ENCODE results near the gene PCDHGA1. TPM values are rescaled to one million over a fixed set of nuclear protein-coding genes. Genes with fewer than 3 reads are reported as not detected.
"Not testable (repeated sequence)": the region's sequence is repeated elsewhere in the genome, so short reads cannot be mapped to it uniquely, and the experiment has no call there.

Gene PCDHGA1
- total RNA-seq, 1 donor from 2014 or later = under 0.01 TPM

- no peaks in the 10 kb centered on the region for H3K36me3 ChIP-seq (ENCODE audit: control insufficient read depth, insufficient read depth, low read length)
- DNase-seq (ENCODE audit: low read depth) (peak; percentile 7), FAIRE-seq (no peak)
- no peak for TF ChIP-seq CTCF (IDR thresholded peaks at IDR 0.05; ENCODE audit: insufficient read depth, low read length, severe bottlenecking)
- peak overlapping the region; percentile 20 for H3K4me3 ChIP-seq (ENCODE audit: low read depth, low read length)
- peaks cover 2% of the 10 kb centered on the region for H3K27me3 ChIP-seq (ENCODE audit: control insufficient read depth, insufficient read depth, low read length)
These were observed 101.0 kb downstream of the PCDHGA1 start for GRCh38 chr5:141431286-141431685.

GRCh38 chr5:141432308-141432707 lies 102.0 kb downstream of the PCDHGA1 start:
- not testable (repeated sequence) for DNase-seq (ENCODE audit: low read depth); H3K4me3 ChIP-seq (ENCODE audit: low read depth, low read length)

GRCh38 chr5:141432726-141433125 lies 102.4 kb downstream of the PCDHGA1 start:
- H3K27me3 ChIP-seq (ENCODE audit: control insufficient read depth, insufficient read depth, low read length); H3K36me3 ChIP-seq (ENCODE audit: control insufficient read depth, insufficient read depth, low read length); FAIRE-seq; DNase-seq (ENCODE audit: low read depth); H3K4me3 ChIP-seq (ENCODE audit: low read depth, low read length): not testable (repeated sequence)

More at GRCh38 chr5:141432308-141432707, 102.0 kb downstream of the PCDHGA1 start:
- not testable (repeated sequence) for FAIRE-seq; H3K27me3 ChIP-seq (ENCODE audit: control insufficient read depth, insufficient read depth, low read length); H3K36me3 ChIP-seq (ENCODE audit: control insufficient read depth, insufficient read depth, low read length)

GRCh38 chr5:141434006-141434405 lies 103.7 kb downstream of the PCDHGA1 start:
- DNase-seq (ENCODE audit: low read depth) (no peak), FAIRE-seq (no peak)
- Histone ChIP-seq H3K4me3 (ENCODE audit: low read depth, low read length) (no peak overlapping the region), H3K36me3 (ENCODE audit: control insufficient read depth, insufficient read depth, low read length) (no peaks in the 10 kb centered on the region), H3K27me3 (ENCODE audit: control insufficient read depth, insufficient read depth, low read length) (peaks cover 2% of the 10 kb centered on the region)
- no peak for TF ChIP-seq CTCF (IDR thresholded peaks at IDR 0.05; ENCODE audit: insufficient read depth, low read length, severe bottlenecking)

- Histone ChIP-seq H3K27me3 (ENCODE audit: control insufficient read depth, insufficient read depth, low read length) (no peaks in the 10 kb centered on the region), H3K36me3 (ENCODE audit: control insufficient read depth, insufficient read depth, low read length) (no peaks in the 10 kb centered on the region), H3K4me3 (ENCODE audit: low read depth, low read length) (no peak overlapping the region)
- DNase-seq (ENCODE audit: low read depth) = no peak
- FAIRE-seq = no peak
- TF ChIP-seq CTCF (IDR thresholded peaks at IDR 0.05; ENCODE audit: insufficient read depth, low read length, severe bottlenecking) = no peak
These were observed 106.9 kb downstream of the PCDHGA1 start for GRCh38 chr5:141437221-141437620.

GRCh38 chr5:141439411-141440141 lies 109.3 kb downstream of the PCDHGA1 start:
- no peak overlapping the region for H3K4me3 ChIP-seq (ENCODE audit: low read depth, low read length)
- FAIRE-seq (no peak), DNase-seq (ENCODE audit: low read depth) (no peak)
- H3K36me3 ChIP-seq (ENCODE audit: control insufficient read depth, insufficient read depth, low read length) = no peaks in the 10 kb centered on the region
- no peaks in the 10 kb centered on the region for H3K27me3 ChIP-seq (ENCODE audit: control insufficient read depth, insufficient read depth, low read length)
- no peak for TF ChIP-seq CTCF (IDR thresholded peaks at IDR 0.05; ENCODE audit: insufficient read depth, low read length, severe bottlenecking)

- no peaks in the 10 kb centered on the region for H3K36me3 ChIP-seq (ENCODE audit: control insufficient read depth, insufficient read depth, low read length)
- FAIRE-seq (no peak), DNase-seq (ENCODE audit: low read depth) (no peak)
- TF ChIP-seq CTCF (IDR thresholded peaks at IDR 0.05; ENCODE audit: insufficient read depth, low read length, severe bottlenecking) = no peak
- no peaks in the 10 kb centered on the region for H3K27me3 ChIP-seq (ENCODE audit: control insufficient read depth, insufficient read depth, low read length)
- no peak overlapping the region for H3K4me3 ChIP-seq (ENCODE audit: low read depth, low read length)
These were observed 110.0 kb downstream of the PCDHGA1 start for GRCh38 chr5:141440341-141440740.

Measured in bronchial epithelial cell (primary cell).